ENCODE data around the gene ZNF626. TPM values are rescaled to one million over a fixed set of nuclear protein-coding genes. Genes with fewer than 3 reads are reported as not detected.

Gene ZNF626
- total RNA-seq, 4 donors from 2014 or later: 1.3 to 11.6 (median 2.2) TPM

DNA sequence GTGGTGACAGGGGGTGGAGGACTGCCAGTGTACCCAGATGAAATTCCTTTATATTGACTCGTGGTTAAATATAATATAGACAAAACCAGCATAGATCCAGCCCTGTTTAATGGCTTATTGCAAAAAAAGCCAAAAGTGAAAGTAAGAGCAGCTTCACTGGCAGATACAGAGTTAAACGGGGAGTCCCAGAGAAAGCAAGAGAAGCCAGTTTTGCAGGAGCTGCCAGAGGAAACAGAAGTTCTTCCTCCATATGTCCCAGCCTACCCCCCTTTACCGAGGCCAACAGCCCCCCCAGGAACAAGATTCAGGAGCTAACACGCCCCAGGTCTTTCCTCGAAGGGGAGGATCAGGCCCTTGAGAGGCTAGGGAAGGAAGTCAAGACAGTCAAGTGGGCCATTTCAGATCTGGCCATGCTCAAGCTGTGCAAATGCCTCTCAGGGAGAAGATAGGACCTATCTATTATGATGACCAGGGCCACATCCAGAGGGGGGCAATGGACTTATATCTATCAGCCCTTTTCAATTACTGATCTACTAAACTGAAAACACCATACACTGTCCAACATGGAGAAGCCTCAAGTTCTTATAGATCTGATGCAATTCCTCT lies 48.6 kb downstream of the ZNF626 start:
- TF ChIP-seq POLR2A (IDR thresholded peaks at IDR 0.05): no peak
- TF ChIP-seq, protein P1, sequence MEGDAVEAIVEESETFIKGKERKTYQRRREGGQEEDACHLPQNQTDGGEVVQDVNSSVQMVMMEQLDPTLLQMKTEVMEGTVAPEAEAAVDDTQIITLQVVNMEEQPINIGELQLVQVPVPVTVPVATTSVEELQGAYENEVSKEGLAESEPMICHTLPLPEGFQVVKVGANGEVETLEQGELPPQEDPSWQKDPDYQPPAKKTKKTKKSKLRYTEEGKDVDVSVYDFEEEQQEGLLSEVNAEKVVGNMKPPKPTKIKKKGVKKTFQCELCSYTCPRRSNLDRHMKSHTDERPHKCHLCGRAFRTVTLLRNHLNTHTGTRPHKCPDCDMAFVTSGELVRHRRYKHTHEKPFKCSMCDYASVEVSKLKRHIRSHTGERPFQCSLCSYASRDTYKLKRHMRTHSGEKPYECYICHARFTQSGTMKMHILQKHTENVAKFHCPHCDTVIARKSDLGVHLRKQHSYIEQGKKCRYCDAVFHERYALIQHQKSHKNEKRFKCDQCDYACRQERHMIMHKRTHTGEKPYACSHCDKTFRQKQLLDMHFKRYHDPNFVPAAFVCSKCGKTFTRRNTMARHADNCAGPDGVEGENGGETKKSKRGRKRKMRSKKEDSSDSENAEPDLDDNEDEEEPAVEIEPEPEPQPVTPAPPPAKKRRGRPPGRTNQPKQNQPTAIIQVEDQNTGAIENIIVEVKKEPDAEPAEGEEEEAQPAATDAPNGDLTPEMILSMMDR (IDR thresholded peaks at IDR 0.05): no peak
- Histone ChIP-seq H3K4me3 (no peak overlapping the region), H3K27ac (no peak overlapping the region), H3K36me3 (no peaks in the 10 kb centered on the region), H3K4me1 (no peaks in the 10 kb centered on the region), H3K9me3 (peaks cover 0 to 28% (median 0%) of the 10 kb centered on the region in 4 donors), H3K27me3 (no peaks in the 10 kb centered on the region)
- no peak for DNase-seq

- Histone ChIP-seq H3K4me3 (no peak overlapping the region), H3K27me3 (no peaks in the 10 kb centered on the region), H3K9me3 (peaks cover 0 to 21% (median 0%) of the 10 kb centered on the region in 4 donors), H3K4me1 (no peaks in the 10 kb centered on the region), H3K27ac (no peak overlapping the region), H3K36me3 (no peaks in the 10 kb centered on the region)
- no peak for DNase-seq
- TF ChIP-seq POLR2A (IDR thresholded peaks at IDR 0.05): no peak
- TF ChIP-seq, protein P1 (IDR thresholded peaks at IDR 0.05): no peak
Observed at GRCh38 chr19:20611866-20612265, 49.5 kb downstream of the ZNF626 start.

- no peak overlapping the region for H3K4me3 ChIP-seq
- H3K36me3 ChIP-seq: no peaks in the 10 kb centered on the region
- no peak for DNase-seq
- no peak overlapping the region for H3K27ac ChIP-seq
- no peaks in the 10 kb centered on the region for H3K4me1 ChIP-seq
- TF ChIP-seq, protein P1 (IDR thresholded peaks at IDR 0.05): no peak
- TF ChIP-seq POLR2A (IDR thresholded peaks at IDR 0.05): no peak
- peaks cover 0 to 18% (median 0%) of the 10 kb centered on the region in 4 donors for H3K9me3 ChIP-seq
- H3K27me3 ChIP-seq: no peaks in the 10 kb centered on the region
Observed at GRCh38 chr19:20607943-20608342, 53.4 kb downstream of the ZNF626 start.

Other genes starting within 250 kb of the ZNF626 start
- gene ZNF737, start 95.8 kb downstream of the ZNF626 start, total RNA-seq: 10 to 100 TPM in 3 of 4 donors, 1 to 10 TPM in 1; 7.7 to 60.2 (median 13.8) TPM
- gene ZNF66, start 114.7 kb upstream of the ZNF626 start, total RNA-seq: 10 to 100 TPM in 1 of 4 donors, 1 to 10 TPM in 3; 4.9 to 11.6 (median 7.0) TPM

Measured in Peyer's patch (tissue), 4 donors.